OCI-LY1 (cell line): ENCODE results near the gene RAB11A.

Experiments
- H2AFZ ChIP-seq: fragments of 200-600 bp; sonication (generic), shearing (Covaris generic); 2 replicates; pipeline ENCODE4 v1.6.0; 2014; ENCODE audit warnings: antibody characterized with exemption, mild to moderate bottlenecking, low read length
- H3F3A ChIP-seq: fragments of 200-600 bp; sonication (generic), shearing (Covaris generic); 2 replicates; pipeline ENCODE4 v1.6.0; 2014; ENCODE audit warnings: mild to moderate bottlenecking, antibody characterized with exemption, low read length, moderate library complexity; ENCODE audit not compliant: insufficient read depth
- H3K27ac ChIP-seq: fragments of 200-600 bp; sonication (generic); 2 replicates; pipeline ENCODE4 v1.5.1; 2014; ENCODE audit warnings: low read length, mixed run types, mild to moderate bottlenecking, low read depth; ENCODE audit not compliant: poor library complexity, severe bottlenecking
- H3K27me3 ChIP-seq: fragments of 200-600 bp; sonication (generic); 2 replicates; pipeline ENCODE4 v1.6.0; 2014; ENCODE audit warnings: antibody characterized with exemption, mild to moderate bottlenecking, low read length, moderate library complexity; ENCODE audit not compliant: insufficient read depth
- H3K36me3 ChIP-seq: fragments of 200-600 bp; sonication (generic); 2 replicates; pipeline ENCODE4 v1.6.1; 2014; ENCODE audit warnings: mild to moderate bottlenecking, antibody characterized with exemption, low read length, moderate library complexity, mixed read lengths; ENCODE audit not compliant: insufficient read depth
- H3K4me1 ChIP-seq: fragments of 200-600 bp; sonication (generic); 2 replicates; pipeline ENCODE4 v1.5.1; 2014; ENCODE audit warnings: mild to moderate bottlenecking, low read length, moderate library complexity; ENCODE audit not compliant: insufficient read depth, severe bottlenecking
- H3K4me2 ChIP-seq: fragments of 200-600 bp; sonication (generic), shearing (Covaris generic); 2 replicates; pipeline ENCODE4 v1.6.1; 2014; ENCODE audit warnings: low read length
- H3K4me3 ChIP-seq: fragments of 200-600 bp; sonication (generic); 2 replicates; pipeline ENCODE4 v1.5.1; 2014; ENCODE audit warnings: low read length, low read depth, mild to moderate bottlenecking, mixed read lengths; ENCODE audit not compliant: poor library complexity, severe bottlenecking
- H3K79me2 ChIP-seq: fragments of 200-600 bp; shearing (Covaris generic); 2 replicates; pipeline ENCODE4 v1.6.1; 2016; ENCODE audit warnings: mixed run types, low read length, mixed read lengths; ENCODE audit not compliant: insufficient read depth
- H3K9ac ChIP-seq: fragments of 200-600 bp; sonication (generic), shearing (Covaris generic); 2 replicates; pipeline ENCODE4 v1.6.1; 2014; ENCODE audit warnings: mild to moderate bottlenecking, low read length, mixed read lengths
- H3K9me2 ChIP-seq: fragments of 200-600 bp; sonication (generic), shearing (Covaris generic); 2 replicates; pipeline ENCODE4 v1.6.1; 2014; ENCODE audit warnings: low read depth, mild to moderate bottlenecking, low read length, mixed read lengths
- H3K9me3 ChIP-seq: fragments of 200-600 bp; shearing (Covaris generic); 2 replicates; pipeline ENCODE4 v1.6.1; 2014; ENCODE audit warnings: low read length, mixed read lengths
- H4K20me1 ChIP-seq: fragments of 200-600 bp; sonication (generic), shearing (Covaris generic); 2 replicates; pipeline ENCODE4 v1.6.0; 2016; ENCODE audit warnings: mild to moderate bottlenecking, low read length; ENCODE audit not compliant: insufficient read depth
- EZH2 ChIP-seq: fragments of 200-600 bp; sonication (generic), shearing (Covaris generic); IDR thresholded peaks from 2 replicates; pipeline ENCODE4 v1.8.0; 2017; ENCODE audit warnings: borderline replicate concordance, mixed run types, mild to moderate bottlenecking, antibody characterized with exemption, low read length, moderate library complexity, mixed read lengths
- TF ChIP-seq, protein P1 (sequence below): fragments of 200-600 bp; sonication (generic), shearing (Covaris generic); IDR thresholded peaks from 2 replicates; pipeline ENCODE4 v1.5.1; 2017; ENCODE audit warnings: mild to moderate bottlenecking, antibody characterized with exemption, low read length, moderate library complexity, mixed read lengths

RAB11A gene

GRCh38 chr15:65896236-65896635 is 26.9 kb downstream of the RAB11A start:
- Histone ChIP-seq H2AFZ (no peak overlapping the region), H4K20me1 (no peaks in the 10 kb centered on the region), H3K4me3 (no peak overlapping the region), H3F3A (no peaks in the 10 kb centered on the region), H3K9me2 (no peaks in the 10 kb centered on the region), H3K4me1 (no peaks in the 10 kb centered on the region), H3K9ac (no peak overlapping the region), H3K9me3 (no peaks in the 10 kb centered on the region), H3K36me3 (peaks cover 31% of the 10 kb centered on the region; the same call in 1 of the 2 replicates), H3K79me2 (no peaks in the 10 kb centered on the region), H3K4me2 (no peak overlapping the region), H3K27ac (no peak overlapping the region), H3K27me3 (no peaks in the 10 kb centered on the region)
- TF ChIP-seq, protein P1, sequence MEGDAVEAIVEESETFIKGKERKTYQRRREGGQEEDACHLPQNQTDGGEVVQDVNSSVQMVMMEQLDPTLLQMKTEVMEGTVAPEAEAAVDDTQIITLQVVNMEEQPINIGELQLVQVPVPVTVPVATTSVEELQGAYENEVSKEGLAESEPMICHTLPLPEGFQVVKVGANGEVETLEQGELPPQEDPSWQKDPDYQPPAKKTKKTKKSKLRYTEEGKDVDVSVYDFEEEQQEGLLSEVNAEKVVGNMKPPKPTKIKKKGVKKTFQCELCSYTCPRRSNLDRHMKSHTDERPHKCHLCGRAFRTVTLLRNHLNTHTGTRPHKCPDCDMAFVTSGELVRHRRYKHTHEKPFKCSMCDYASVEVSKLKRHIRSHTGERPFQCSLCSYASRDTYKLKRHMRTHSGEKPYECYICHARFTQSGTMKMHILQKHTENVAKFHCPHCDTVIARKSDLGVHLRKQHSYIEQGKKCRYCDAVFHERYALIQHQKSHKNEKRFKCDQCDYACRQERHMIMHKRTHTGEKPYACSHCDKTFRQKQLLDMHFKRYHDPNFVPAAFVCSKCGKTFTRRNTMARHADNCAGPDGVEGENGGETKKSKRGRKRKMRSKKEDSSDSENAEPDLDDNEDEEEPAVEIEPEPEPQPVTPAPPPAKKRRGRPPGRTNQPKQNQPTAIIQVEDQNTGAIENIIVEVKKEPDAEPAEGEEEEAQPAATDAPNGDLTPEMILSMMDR, result no peak

DNA sequence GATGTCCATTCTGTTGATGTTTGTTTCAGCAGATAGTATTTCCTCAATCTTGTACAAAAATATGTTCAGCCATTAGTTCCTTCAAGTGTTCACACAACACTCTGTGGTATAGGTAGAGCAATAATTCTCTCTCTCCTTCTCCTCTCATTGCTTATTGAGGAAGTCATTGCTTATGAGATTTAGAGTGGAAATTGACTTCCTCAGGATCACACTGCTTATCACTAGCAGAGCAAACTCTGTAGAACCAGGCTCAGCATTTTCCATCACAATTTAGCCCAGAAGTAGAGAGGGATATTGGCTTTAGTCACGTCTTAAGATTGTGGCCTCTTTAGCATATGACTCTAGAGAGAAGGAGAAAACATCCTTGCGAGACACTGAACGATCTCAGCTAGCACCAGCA is 31.2 kb downstream of the RAB11A start:
- no peak overlapping the region for H3K9ac ChIP-seq
- TF ChIP-seq, protein P1, result no peak
- no peak for TF ChIP-seq EZH2
- H3K9me3 ChIP-seq, result no peaks in the 10 kb centered on the region
- H3K27ac ChIP-seq, result no peak overlapping the region
- no peaks in the 10 kb centered on the region for H3F3A ChIP-seq
- H2AFZ ChIP-seq, result no peak overlapping the region
- H3K27me3 ChIP-seq, result no peaks in the 10 kb centered on the region
- peaks cover 39% of the 10 kb centered on the region for H3K36me3 ChIP-seq
- no peak overlapping the region for H3K4me2 ChIP-seq
- no peaks in the 10 kb centered on the region for H3K9me2 ChIP-seq
- H3K79me2 ChIP-seq, result no peaks in the 10 kb centered on the region
- H4K20me1 ChIP-seq, result no peaks in the 10 kb centered on the region
- no peak overlapping the region for H3K4me3 ChIP-seq
- peaks cover 30% of the 10 kb centered on the region for H3K4me1 ChIP-seq

- Histone ChIP-seq H3K9me3 (no peaks in the 10 kb centered on the region), H3F3A (no peaks in the 10 kb centered on the region), H3K4me2 (no peak overlapping the region), H3K9me2 (no peaks in the 10 kb centered on the region), H4K20me1 (no peaks in the 10 kb centered on the region), H2AFZ (no peak overlapping the region), H3K27ac (no peak overlapping the region), H3K9ac (no peak overlapping the region), H3K79me2 (no peaks in the 10 kb centered on the region), H3K4me1 (peaks cover 30% of the 10 kb centered on the region), H3K27me3 (no peaks in the 10 kb centered on the region), H3K36me3 (peaks cover 46% of the 10 kb centered on the region), H3K4me3 (no peak overlapping the region)
- TF ChIP-seq, protein P1, result no peak
- no peak for TF ChIP-seq EZH2
Measured at GRCh38 chr15:65901336-65901735, 32.0 kb downstream of the RAB11A start.
